Calu3 (cell line): Measurements from ENCODE around the gene NOX3. TPM values are rescaled to one million over a fixed set of nuclear protein-coding genes. Genes with fewer than 3 reads are reported as not detected.

Experiments
- BruUV-seq: library from RNA; stranded (reverse); fragments of 400-500 nt; replicated peaks from 2 replicates; lab custom pipeline; 2021; lab: Mats Ljungman, UMichigan
- CTCF ChIA-PET: fragments of 300-600 bp; sonication (Branson Sonifier 250); formaldehyde crosslinking; loops from one replicate; lab custom pipeline; 2022; ENCODE audit warnings: antibody characterized with exemption; lab: Charles Lee
- DNase-seq: peaks from one replicate; pipeline ENCODE4 v3.0.0; 2022
- H3K27ac Mint-ChIP-seq: one replicate; pipeline ENCODE4 v1.8.0; 2022; ENCODE audit warnings: mixed read lengths; ENCODE audit not compliant: unreplicated experiment
- H3K27me3 Mint-ChIP-seq: one replicate; pipeline ENCODE4 v1.8.0; 2022; ENCODE audit warnings: mixed read lengths; ENCODE audit not compliant: unreplicated experiment
- H3K36me3 Mint-ChIP-seq: one replicate; pipeline ENCODE4 v1.8.0; 2022; ENCODE audit warnings: mild to moderate bottlenecking, moderate library complexity, mixed read lengths; ENCODE audit not compliant: insufficient read depth, unreplicated experiment
- H3K4me1 Mint-ChIP-seq: one replicate; pipeline ENCODE4 v1.8.0; 2022; ENCODE audit warnings: mild to moderate bottlenecking, low read depth, mixed read lengths; ENCODE audit not compliant: unreplicated experiment
- H3K4me3 Mint-ChIP-seq: one replicate; pipeline ENCODE4 v1.8.0; 2022; ENCODE audit warnings: mild to moderate bottlenecking, low read depth, moderate library complexity, mixed read lengths; ENCODE audit not compliant: unreplicated experiment
- H3K9me3 Mint-ChIP-seq: one replicate; pipeline ENCODE4 v1.8.0; 2022; ENCODE audit warnings: low read depth, mixed read lengths; ENCODE audit not compliant: unreplicated experiment
- intact Hi-C: fragments of 100-400 bp; cut with micrococcal nuclease; formaldehyde crosslinking; loops from one replicate; pipeline ENCODE4 v1.10.0; 2022; ENCODE audit not compliant: unreplicated experiment
- total RNA-seq: library from RNA; stranded (reverse); gene quantifications from 2 replicates; pipeline ENCODE4 v1.2.3, GENCODE V29; 2022
- TF ChIP-seq, protein P1 (sequence below): fragments of 200-600 bp; IDR thresholded peaks from one replicate; pipeline ENCODE4 v1.8.0; 2022; ENCODE audit warnings: antibody characterized with exemption; ENCODE audit not compliant: unreplicated experiment

The NOX3 gene
- total RNA-seq, 1 experiment from 2014 or later = not detected

DNA sequence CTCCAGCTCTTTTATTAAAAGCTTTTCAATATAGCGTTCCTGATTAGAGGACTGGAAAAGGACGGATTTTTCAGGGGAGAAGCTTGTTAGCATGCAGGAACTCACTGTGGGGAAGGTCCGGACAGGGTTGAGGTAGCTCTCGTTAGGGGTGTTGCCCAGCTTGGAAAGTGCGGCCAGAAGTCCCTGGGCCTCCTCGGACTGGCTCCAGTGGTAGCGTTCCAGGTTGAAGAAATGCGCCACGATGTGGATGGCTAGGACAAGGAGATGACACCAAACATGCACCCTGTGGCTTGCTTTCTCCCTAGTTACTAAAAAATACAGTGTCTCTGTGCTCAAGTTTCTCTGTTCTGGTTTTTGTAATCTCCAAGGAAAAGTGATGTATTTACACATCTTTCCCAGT, 12.5 kb downstream of the NOX3 start:
- BruUV-seq = no TSS peak

GRCh38 chr6:155442562-155442961, 13.1 kb downstream of the NOX3 start:
- intact Hi-C loops = no loop called here
- DNase-seq = no peak
- BruUV-seq = no TSS peak
- Mint-ChIP-seq H3K36me3 (no peaks in the 10 kb centered on the region), H3K27me3 (no peaks in the 10 kb centered on the region), H3K27ac (no peak overlapping the region), H3K4me3 (no peak overlapping the region), H3K4me1 (no peaks in the 10 kb centered on the region), H3K9me3 (no peaks in the 10 kb centered on the region)
- CTCF ChIA-PET = no interaction called here
- TF ChIP-seq, protein P1, sequence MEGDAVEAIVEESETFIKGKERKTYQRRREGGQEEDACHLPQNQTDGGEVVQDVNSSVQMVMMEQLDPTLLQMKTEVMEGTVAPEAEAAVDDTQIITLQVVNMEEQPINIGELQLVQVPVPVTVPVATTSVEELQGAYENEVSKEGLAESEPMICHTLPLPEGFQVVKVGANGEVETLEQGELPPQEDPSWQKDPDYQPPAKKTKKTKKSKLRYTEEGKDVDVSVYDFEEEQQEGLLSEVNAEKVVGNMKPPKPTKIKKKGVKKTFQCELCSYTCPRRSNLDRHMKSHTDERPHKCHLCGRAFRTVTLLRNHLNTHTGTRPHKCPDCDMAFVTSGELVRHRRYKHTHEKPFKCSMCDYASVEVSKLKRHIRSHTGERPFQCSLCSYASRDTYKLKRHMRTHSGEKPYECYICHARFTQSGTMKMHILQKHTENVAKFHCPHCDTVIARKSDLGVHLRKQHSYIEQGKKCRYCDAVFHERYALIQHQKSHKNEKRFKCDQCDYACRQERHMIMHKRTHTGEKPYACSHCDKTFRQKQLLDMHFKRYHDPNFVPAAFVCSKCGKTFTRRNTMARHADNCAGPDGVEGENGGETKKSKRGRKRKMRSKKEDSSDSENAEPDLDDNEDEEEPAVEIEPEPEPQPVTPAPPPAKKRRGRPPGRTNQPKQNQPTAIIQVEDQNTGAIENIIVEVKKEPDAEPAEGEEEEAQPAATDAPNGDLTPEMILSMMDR = no peak

More for the DNA sequence above, 12.5 kb downstream of the NOX3 start:
- no peak overlapping the region for H3K27ac Mint-ChIP-seq
- CTCF ChIA-PET = no interaction called here
- TF ChIP-seq, protein P1 = no peak
- intact Hi-C loops = no loop called here
- no peaks in the 10 kb centered on the region for H3K36me3 Mint-ChIP-seq
- no peaks in the 10 kb centered on the region for H3K9me3 Mint-ChIP-seq
- no peaks in the 10 kb centered on the region for H3K4me1 Mint-ChIP-seq
- H3K4me3 Mint-ChIP-seq = no peak overlapping the region
- no peak for DNase-seq
- H3K27me3 Mint-ChIP-seq = no peaks in the 10 kb centered on the region

- H3K4me1 Mint-ChIP-seq = no peaks in the 10 kb centered on the region
- no peaks in the 10 kb centered on the region for H3K36me3 Mint-ChIP-seq
- no peak overlapping the region for H3K4me3 Mint-ChIP-seq
- BruUV-seq = no TSS peak
- CTCF ChIA-PET = no interaction called here
- H3K27me3 Mint-ChIP-seq = no peaks in the 10 kb centered on the region
- TF ChIP-seq, protein P1 = no peak
- intact Hi-C loops = no loop called here
- no peaks in the 10 kb centered on the region for H3K9me3 Mint-ChIP-seq
- DNase-seq = no peak
- H3K27ac Mint-ChIP-seq = no peak overlapping the region
These were observed 14.6 kb downstream of the NOX3 start for GRCh38 chr6:155441112-155441465.

DNA sequence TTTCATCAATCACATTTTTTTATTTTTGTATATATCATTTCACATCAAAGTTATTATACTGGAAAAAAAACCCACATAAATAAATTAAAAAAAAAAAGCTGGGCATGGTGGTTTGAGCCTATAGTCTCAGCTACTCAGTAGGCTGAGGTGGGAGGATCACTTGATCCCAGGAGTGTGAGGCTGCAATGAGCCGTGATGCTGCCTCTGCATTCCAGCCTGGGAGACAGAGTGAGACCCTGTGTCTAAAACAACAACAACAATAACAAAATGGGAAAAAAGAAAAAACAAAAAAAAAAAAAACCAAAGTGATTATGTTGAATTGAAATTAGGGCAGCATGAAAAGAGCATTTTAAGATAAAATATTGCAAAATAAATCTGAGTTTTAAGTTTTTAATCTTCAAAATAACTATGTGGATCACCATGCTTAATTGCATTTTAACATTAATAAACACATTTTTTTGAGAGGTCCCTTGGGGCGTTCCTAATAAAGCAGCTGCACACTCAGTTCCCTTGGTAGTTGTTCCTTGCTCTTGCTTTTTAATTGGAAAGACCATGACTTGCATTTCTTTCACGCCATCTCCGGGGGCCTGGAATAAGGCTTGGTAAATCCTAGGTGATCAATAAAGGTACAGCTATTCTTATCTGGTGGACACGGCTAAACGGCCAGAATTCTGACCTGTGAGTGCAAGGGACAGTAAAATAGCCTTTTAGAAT, 15.1 kb downstream of the NOX3 start:
- Mint-ChIP-seq H3K36me3 (no peaks in the 10 kb centered on the region), H3K9me3 (no peaks in the 10 kb centered on the region), H3K27me3 (no peaks in the 10 kb centered on the region), H3K4me1 (no peaks in the 10 kb centered on the region), H3K4me3 (no peak overlapping the region), H3K27ac (no peak overlapping the region)
- DNase-seq = no peak
- TF ChIP-seq, protein P1 = no peak
- CTCF ChIA-PET = no interaction called here
- intact Hi-C loops = no loop called here
- BruUV-seq = no TSS peak
